ENCODE data around the gene DUOX2. TPM values are rescaled to one million over a fixed set of nuclear protein-coding genes. Genes with fewer than 3 reads are reported as not detected.
A peak's percentile ranks its signal among the peaks of the same experiment; 100 is the strongest.
"Not testable (repeated sequence)": the region's sequence is repeated elsewhere in the genome, so short reads cannot be mapped to it uniquely, and the experiment has no call there.

Gene DUOX2
- total RNA-seq, 1 donor from 2014 or later: not detected

GRCh38 chr15:45102226-45102625, 11.7 kb downstream of the DUOX2 start:
- DNase-seq (ENCODE audit: low read depth in 2 of 2): no peak

- DNase-seq (ENCODE audit: low read depth in 2 of 2): no peak
These were observed 12.2 kb downstream of the DUOX2 start for GRCh38 chr15:45101749-45102148.

DNA sequence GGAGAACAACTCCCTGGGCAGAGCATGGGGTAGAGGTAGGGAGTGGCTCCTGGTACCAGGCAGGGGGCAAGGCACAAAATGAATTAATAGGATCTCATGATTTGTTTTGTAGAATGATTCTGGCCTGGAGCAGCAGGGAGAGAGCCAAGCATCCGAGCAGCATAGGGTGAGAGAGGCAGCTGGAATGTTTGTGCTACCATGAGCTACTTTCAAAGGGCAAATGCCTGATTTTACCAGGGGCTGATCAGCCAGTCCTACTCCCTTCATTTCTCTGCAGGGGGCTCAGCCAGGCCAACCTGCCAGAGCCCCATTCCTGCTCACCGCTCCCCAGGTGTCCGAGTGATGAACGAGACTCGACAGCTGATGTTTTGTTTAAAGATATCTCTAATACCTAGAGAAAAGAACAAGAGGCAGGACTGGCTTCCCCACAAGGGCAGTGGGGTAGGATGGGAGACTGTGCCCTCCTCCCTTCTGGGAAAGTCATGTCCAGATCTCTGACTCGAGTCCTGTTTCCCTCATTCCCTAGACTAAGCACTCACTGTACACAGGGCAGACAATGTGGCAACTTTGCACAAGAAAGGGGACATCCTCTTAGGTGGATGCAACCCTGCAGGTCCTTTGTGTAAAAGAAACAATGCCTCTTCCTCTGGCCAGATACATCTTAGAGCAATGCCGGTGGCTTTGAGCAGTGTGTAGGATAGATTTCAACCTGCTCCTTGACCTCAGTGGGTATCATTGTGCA, 12.9 kb downstream of the DUOX2 start:
- DNase-seq (ENCODE audit: low read depth in 2 of 2): no peak

- DNase-seq (ENCODE audit: low read depth in 2 of 2): no peak
These were observed 14.3 kb downstream of the DUOX2 start for GRCh38 chr15:45099549-45100165.

GRCh38 chr15:45097466-45097865, 16.5 kb downstream of the DUOX2 start:
- DNase-seq (ENCODE audit: low read depth in 2 of 2): no peak

DNA sequence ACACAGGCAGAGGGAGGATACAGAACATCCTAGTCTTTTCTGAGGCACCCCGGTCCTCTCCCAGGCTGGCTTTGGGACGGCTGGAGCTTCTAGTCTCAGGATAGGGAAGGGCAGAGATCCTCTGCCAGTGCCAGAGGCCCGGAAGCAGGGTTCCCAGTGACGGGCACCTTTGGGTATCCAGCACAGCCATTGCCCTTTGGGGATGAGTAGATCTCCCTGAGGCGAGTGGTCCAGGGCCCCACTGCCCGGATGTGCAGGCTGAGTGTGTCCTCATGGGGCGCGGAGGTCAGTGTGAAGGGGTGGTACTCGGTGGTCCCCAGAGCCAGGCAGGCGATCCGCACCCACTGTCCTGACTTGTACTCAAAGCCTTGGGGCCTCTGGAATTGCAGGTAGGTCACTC, 18.3 kb downstream of the DUOX2 start:
- no peak for DNase-seq (ENCODE audit: low read depth in 2 of 2)

- no peak for DNase-seq (ENCODE audit: low read depth in 2 of 2)
These were observed 19.6 kb downstream of the DUOX2 start for GRCh38 chr15:45094358-45094730.

DNA sequence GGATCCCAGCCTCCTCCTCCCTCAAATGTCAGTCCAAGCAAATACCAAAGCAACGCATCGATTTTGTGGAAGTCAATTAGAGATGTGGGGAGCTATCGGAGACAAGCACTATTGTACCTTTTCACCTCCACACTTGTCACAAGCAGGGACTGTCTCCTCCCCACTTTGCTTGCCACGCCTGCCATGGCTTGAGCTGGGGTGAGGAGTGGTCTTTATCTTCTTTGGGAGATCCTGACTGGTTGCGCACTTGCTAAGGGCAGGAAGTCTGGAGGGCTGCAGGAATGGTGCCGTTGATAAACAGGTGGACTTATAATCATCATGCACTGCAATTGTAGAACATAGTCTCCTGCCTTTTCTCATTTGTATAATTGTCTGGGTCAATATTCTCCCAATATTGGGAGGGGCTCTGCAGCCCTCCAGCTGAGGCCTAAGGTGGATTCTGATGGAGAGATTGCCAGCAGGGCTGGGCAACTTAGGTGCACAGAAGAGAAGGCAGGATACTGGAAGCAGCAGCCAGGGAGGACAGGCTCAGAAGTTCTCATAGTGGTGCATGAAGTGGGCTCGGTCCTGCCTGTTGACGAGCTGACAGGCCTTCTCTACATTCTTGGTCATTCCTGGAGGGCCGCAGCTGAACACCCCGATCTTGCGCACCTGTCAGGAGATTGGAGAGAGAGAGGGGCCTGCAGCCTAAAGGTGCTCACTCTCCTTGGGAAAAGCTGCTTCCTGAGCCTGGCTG, 20.2 kb downstream of the DUOX2 start:
- no peak for DNase-seq (ENCODE audit: low read depth in 2 of 2)

DNA sequence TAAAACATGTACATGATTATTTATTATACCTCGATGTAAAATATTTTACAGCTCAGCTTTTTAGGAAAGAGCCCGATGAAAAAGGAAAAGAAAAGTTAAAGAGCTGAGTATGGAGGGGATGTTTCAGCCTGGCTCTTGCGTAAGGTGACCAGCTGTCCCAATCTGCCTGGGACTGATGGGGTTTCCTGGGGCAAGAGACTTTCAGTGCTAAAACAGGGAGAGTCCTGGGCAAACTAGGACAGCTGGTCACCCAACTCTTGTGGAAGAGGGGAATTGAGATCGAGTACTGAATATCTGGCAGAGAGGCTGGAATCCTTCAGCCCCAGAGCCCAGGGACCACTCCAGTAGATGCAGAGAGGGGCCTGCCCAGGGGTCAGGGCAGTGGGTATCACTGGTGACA, 21.0 kb downstream of the DUOX2 start:
- DNase-seq (ENCODE audit: low read depth in 2 of 2): no peak

DNA sequence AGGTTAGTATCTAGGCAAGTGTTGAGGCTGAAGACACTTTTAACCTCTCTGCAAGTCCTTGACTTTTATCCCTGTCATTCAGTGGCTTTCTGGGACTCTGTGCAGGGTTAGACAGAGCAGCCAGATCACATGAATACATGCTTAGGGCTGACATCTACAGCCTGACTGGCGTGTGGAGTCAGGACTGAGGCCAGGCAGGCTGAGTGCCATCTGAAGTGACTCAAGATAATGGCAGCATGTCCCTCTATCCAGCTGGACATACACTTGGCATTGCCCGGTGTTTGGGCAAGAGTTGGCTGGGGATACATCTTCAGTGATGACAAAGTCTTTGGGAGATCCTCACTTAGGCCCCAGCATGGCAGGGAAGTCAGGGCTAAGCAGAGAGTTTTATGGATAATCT, 22.4 kb downstream of the DUOX2 start:
- no peak for DNase-seq (ENCODE audit: low read depth in 2 of 2)

DNA sequence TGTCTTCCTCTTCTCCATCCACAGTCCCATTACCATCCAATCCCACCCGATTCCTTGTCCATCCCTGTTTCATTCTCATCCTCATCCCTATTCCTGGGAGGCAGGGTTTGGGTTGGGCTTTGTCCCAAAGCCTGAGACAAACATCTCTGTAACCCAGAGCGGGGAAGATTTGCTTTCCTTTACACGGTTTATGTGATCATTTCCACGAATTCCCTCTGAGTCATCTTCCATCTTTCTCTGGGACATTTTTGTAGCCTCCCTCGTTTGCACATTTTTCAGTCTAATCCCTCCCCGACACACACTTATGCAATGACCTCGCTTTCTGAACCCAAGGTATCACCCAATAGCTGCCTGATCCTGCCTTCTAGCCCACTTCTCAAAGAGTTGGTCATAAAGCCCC, 22.8 kb downstream of the DUOX2 start:
- no peak for DNase-seq (ENCODE audit: low read depth in 2 of 2)

DNA sequence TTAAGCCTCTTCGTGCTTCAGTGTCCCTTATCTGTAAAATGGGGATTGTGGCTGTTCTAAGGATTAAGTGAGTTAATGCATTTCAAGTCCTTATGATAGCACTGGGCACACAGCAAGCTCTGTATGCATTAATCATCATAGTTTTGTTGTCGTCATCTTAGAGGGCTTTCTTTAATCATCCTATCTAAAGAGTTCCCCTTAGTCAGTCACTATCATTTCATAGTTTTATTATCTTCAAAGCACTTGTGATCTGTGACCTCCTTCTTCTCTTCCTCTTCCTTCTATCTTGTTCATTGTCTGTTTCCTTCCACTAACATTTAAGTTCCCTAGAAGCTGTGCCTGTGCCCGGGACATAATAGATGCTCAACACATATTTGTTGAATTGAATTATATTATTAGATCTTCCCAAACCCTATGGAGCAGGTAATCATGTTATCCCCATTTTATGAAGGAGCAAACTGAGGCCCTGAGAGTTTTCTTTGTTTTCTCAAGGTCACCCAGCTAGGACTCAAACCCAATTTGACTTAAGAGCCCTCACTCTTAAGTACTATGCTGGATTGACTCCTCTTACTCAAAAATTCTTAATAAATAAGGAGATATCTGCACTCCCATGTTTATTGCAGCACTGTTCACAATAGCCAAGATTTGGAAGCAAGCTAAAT, 24.1 kb downstream of the DUOX2 start:
- DNase-seq (ENCODE audit: low read depth in 2 of 2): no peak

DNA sequence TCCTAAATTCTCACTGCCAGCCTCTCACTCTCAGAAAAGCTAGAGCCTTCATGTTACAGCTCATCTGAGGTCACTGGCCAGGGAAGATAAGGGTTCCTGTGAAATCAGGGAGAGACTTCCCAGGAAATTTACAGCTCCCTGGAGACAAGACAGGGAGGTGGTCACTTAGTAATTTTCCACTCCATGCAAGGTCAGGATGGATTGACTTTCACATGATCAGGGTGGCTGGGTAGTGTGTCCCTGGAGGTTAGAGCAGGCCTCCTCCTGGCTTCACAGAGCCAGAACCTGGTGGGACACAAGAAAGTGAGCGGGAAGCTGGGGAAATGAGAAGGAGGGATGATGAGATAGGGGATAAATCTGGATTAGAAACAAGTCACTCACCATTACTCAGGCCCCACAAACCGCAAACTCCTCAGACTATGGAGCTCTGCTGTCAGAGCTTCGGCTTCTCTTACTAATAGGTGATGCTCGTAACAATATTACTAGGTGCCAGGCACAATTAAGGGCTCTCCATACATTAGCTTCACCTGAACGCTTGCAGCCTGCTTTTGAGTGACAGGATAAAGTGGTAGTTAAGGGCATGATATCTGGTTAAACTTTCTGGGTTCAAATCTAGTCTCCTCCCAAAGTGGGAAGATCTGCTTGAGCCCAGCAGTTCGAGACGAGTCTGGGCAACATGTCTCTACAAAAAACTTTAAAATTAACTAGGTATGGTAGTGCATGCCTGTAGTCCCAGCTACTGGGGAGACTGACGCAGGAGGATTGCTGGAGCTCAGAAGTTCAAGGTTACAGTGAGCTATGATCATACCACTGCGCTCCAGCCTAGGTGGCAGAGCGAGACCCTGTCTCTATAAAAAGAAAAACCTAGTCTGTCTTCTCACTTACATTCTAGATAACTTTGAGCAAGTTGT, 24.9 kb downstream of the DUOX2 start:
- DNase-seq (ENCODE audit: low read depth in 2 of 2): no peak

DNA sequence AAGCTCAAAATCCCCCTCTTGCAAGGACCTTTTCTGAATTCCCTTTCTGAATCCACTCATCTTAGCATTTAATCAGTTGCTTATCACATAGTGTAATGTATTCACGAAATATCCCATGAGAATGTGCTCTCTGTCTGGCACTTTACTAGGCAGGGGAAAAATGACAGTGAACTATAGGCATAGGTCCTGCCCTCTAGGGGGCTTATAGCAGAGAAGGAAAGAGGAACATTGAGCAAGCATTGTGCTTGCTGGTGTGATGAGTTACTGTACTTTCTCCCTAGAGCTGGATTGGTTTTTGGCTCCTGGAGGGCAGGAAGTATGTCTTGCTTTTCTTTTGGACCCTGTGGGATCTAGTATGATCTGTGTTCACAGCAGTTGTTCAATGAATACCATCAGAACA, 26.5 kb downstream of the DUOX2 start:
- DNase-seq (ENCODE audit: low read depth in 2 of 2): no peak

DNA sequence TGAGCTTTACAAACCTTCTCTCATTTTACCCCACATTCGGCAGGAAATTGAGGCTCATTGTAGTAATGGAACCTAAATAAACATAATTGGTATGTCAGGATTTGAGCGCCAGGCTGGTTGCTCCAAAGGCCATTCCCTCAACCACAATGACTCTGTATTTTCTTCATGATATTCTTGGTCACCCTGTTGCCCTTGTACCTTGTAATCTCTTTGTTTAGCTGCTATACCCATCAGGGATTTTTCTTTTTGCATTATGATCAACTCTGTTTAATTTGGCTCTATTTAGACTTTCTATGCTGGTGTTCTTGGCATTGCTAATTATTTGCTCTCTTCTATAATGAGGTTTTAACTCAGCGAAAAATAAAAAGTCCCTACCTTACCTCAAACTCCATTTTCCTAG, 29.8 kb downstream of the DUOX2 start:
- DNase-seq (ENCODE audit: low read depth in 2 of 2): no peak

DNA sequence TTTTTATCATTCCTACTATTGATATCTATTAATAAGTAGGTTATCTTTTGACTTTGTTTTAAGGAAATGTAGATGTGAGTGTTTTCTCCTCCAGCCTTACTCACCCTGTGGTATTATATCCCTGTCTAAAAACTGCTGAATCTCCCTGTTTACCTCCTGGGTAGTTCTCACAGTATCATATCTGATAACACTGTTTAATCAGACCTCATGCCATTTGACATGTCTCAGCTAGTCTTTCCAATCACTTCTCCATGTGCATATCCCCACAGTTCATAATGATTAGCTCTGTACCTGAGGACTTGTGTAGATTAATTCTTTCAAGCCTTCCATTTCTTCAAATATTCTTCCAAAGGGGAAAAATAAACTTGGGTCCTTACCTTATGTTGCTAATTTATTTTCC, 30.7 kb downstream of the DUOX2 start:
- no peak for DNase-seq (ENCODE audit: low read depth in 2 of 2)

DNA sequence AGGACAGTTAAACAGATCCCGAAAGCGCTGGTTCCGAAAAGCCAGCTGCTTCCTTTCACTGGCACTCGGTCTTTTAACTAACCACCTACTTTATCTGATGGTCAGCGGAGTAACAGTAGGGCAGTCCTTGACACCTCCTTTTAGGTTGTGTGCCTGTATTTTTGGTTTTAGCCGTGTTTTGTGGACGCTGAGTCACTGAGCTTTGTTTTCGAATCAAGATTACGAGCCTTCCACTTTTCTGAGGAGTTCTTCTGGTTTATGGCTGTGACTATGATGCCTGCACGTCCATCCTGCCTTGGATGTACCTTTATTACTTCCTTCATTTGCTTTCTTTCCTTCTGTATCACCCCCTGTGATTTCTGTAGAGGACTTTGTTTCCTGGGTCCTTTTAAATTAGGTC, 31.6 kb downstream of the DUOX2 start:
- DNase-seq (ENCODE audit: low read depth in 2 of 2): not testable (repeated sequence)

DNA sequence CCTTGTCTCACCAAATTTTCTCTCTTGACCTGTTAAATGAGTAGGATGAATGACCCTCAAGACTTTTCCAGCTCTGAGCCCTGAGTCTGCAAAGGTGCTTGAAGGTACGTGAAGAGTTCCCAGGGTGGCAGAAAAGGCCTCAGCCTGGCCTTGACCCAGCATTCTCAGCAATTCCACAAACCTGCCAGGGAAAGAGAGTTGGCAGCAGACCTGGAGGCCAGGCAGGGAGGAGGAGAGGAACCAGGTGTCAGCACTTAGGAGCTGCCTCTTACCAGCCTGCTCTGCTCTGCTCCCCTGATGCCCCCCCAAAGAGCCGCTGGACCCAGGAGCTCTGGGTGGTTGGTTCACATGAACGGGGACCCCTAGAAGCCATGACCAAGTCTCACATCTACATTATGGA, 33.4 kb downstream of the DUOX2 start:
- DNase-seq (ENCODE audit: low read depth in 2 of 2): not testable (repeated sequence)

DNA sequence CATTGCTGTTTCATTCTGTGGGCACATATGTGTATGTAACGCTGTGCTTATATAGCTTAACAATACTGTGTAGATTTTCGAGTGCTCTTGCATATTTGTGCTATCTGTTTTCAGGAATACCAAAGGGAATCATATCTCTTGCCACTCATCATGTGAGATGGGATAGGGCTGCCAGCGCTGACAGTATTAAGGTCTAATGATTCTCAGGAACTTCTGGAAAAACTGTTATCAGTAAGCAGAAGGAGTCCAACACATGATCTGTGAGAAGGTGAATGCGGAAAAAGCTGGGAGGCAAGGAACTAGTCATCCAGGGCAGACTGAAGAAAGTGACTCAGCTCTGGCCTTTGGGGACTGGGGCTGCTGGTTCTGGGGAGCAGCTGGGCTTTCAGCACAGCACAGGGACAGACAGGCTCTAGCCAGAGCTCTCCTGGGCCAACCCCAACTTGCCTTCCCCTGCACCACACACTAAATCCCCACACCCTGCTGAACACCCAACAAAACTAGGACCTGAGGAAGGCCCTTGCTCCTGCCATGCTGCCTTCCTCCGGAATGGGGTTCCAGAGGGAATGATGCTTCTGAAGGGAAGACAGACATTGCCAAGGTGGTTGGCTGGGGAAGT, 34.2 kb downstream of the DUOX2 start:
- DNase-seq (ENCODE audit: low read depth in 2 of 2): not testable (repeated sequence)

DNA sequence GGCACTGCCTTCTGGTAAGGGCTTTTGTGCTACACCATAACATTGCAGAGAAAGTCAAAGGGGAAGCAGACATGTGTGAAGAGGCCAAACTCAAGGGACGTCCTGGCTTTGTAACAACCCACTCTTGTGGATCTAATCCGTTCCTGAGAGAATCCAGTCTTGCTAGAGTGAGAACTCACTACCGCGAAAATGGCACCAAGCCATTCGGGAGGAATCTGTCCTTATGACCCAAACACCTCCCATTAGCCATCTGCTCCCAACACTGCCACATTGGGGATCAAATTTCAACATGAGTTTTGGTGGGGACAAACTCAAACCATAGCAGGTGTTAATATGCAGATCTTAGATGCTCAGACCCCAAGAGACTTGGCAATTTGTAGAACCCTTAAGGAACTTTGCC, 34.8 kb downstream of the DUOX2 start:
- not testable (repeated sequence) for DNase-seq (ENCODE audit: low read depth in 2 of 2)

DNA sequence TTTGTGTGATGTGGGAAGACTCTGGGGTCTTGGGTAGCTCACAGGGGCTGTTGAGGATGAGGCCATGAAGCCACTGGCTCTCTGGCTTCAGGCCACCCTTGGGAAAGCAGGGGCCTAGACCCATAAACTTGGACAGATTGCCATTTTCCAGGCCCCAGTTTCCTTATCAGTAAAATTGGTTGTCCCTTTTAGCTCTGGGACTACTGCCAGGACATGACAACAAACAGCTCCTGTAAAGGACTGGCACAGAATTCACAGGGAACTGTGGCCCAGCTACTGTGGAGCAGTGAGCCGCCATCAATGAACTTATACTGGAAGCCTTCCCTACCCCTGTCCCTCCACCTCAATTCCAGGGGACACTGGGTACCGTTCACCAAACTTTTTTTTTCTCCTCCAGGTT, 36.6 kb downstream of the DUOX2 start:
- peak; percentile 10 to 23 for DNase-seq (ENCODE audit: low read depth in 2 of 2)

Measured in dermis microvascular lymphatic vessel endothelial cell (primary cell).